SJCRH30 (cell line): Measurements from ENCODE around the gene LYSMD2. TPM values are rescaled to one million over a fixed set of nuclear protein-coding genes. Genes with fewer than 3 reads are reported as not detected.

ENCODE experiments used
- DNase-seq, 2 experiments: peaks; one replicate each; pipeline ENCODE4 v3.0.0-alpha.2; 2015 to 2020
- H3K27ac ChIP-seq: fragments of 250-450 bp; sonication (Bioruptor Pico); 2 replicates; pipeline ENCODE4 v1.5.1; 2020; ENCODE audit warnings: mild to moderate bottlenecking, moderate library complexity
- H3K27me3 ChIP-seq: fragments of 250-450 bp; sonication (Bioruptor Pico); 2 replicates; pipeline ENCODE4 v1.5.1; 2020; ENCODE audit warnings: mild to moderate bottlenecking, moderate library complexity
- H3K36me3 ChIP-seq: fragments of 250-450 bp; sonication (Bioruptor Pico); 2 replicates; pipeline ENCODE4 v1.5.1; 2020; ENCODE audit warnings: mild to moderate bottlenecking, moderate library complexity
- H3K4me1 ChIP-seq: fragments of 250-450 bp; sonication (Bioruptor Pico); 2 replicates; pipeline ENCODE4 v1.5.1; 2020; ENCODE audit warnings: mild to moderate bottlenecking, moderate library complexity
- H3K4me3 ChIP-seq: fragments of 250-450 bp; sonication (Bioruptor Pico); 2 replicates; pipeline ENCODE4 v1.5.1; 2020; ENCODE audit warnings: mild to moderate bottlenecking, moderate library complexity
- H3K9me3 ChIP-seq: fragments of 250-450 bp; sonication (Bioruptor Pico); replicated peaks from 2 replicates; pipeline ENCODE4 v1.5.1; 2020; ENCODE audit warnings: mild to moderate bottlenecking, moderate library complexity
- total RNA-seq: library from RNA; depleted of rRNA; stranded (reverse); fragments of >200 nt; shearing (Covaris generic); gene quantifications from 2 replicates; pipeline ENCODE4 v1.2.3, GENCODE V29; 2014

Gene LYSMD2
- total RNA-seq, 1 experiment from 2014 or later = 2.0 TPM

GRCh38 chr15:51736751-51737521, 519 bp downstream of the LYSMD2 start:
- Histone ChIP-seq H3K4me1 (peaks cover 12% of the 10 kb centered on the region), H3K27me3 (no peaks in the 10 kb centered on the region; the same call in 1 of the 2 replicates), H3K27ac (no peak overlapping the region), H3K9me3 (no peaks in the 10 kb centered on the region), H3K36me3 (no peaks in the 10 kb centered on the region), H3K4me3 (peak overlapping the region; percentile 66)
- peak; percentile 40 to 49 for DNase-seq

- no peak overlapping the region for H3K4me3 ChIP-seq
- H3K9me3 ChIP-seq = no peaks in the 10 kb centered on the region
- H3K36me3 ChIP-seq = no peaks in the 10 kb centered on the region
- H3K27ac ChIP-seq = no peak overlapping the region
- DNase-seq = no peak
- H3K27me3 ChIP-seq = no peaks in the 10 kb centered on the region; the same call in 1 of the 2 replicates
- H3K4me1 ChIP-seq = peaks cover 12% of the 10 kb centered on the region
Measured at GRCh38 chr15:51736069-51736468, 1.4 kb downstream of the LYSMD2 start.

- H3K27me3 ChIP-seq = no peaks in the 10 kb centered on the region; the same call in 1 of the 2 replicates
Measured at GRCh38 chr15:51735228-51736010, 2.0 kb downstream of the LYSMD2 start.

GRCh38 chr15:51732646-51733045, 4.8 kb downstream of the LYSMD2 start:
- Histone ChIP-seq H3K4me1 (peaks cover 8% of the 10 kb centered on the region), H3K4me3 (no peak overlapping the region), H3K9me3 (no peaks in the 10 kb centered on the region), H3K27me3 (no peaks in the 10 kb centered on the region), H3K36me3 (no peaks in the 10 kb centered on the region), H3K27ac (no peak overlapping the region)
- DNase-seq = no peak

More at GRCh38 chr15:51735228-51736010, 2.0 kb downstream of the LYSMD2 start:
- Histone ChIP-seq H3K36me3 (no peaks in the 10 kb centered on the region), H3K27ac (no peak overlapping the region), H3K4me3 (no peak overlapping the region), H3K4me1 (peaks cover 12% of the 10 kb centered on the region), H3K9me3 (no peaks in the 10 kb centered on the region)
- no peak for DNase-seq

- Histone ChIP-seq H3K27ac (no peak overlapping the region), H3K36me3 (no peaks in the 10 kb centered on the region), H3K4me1 (peaks cover 13% of the 10 kb centered on the region), H3K4me3 (no peak overlapping the region), H3K9me3 (no peaks in the 10 kb centered on the region), H3K27me3 (no peaks in the 10 kb centered on the region)
- no peak for DNase-seq
Measured at GRCh38 chr15:51731549-51732267, 5.7 kb downstream of the LYSMD2 start.

- Histone ChIP-seq H3K36me3 (no peaks in the 10 kb centered on the region), H3K4me3 (no peak overlapping the region), H3K27me3 (no peaks in the 10 kb centered on the region), H3K27ac (no peak overlapping the region), H3K4me1 (peaks cover 12% of the 10 kb centered on the region), H3K9me3 (no peaks in the 10 kb centered on the region)
- no peak for DNase-seq
Measured at GRCh38 chr15:51727141-51727897, 10.1 kb downstream of the LYSMD2 start.

- no peaks in the 10 kb centered on the region for H3K9me3 ChIP-seq
- H3K4me3 ChIP-seq = no peak overlapping the region
- peak; percentile 74 to 76 for DNase-seq
- no peaks in the 10 kb centered on the region for H3K27me3 ChIP-seq
- no peaks in the 10 kb centered on the region for H3K36me3 ChIP-seq
- H3K27ac ChIP-seq = no peak overlapping the region
- H3K4me1 ChIP-seq = peaks cover 12% of the 10 kb centered on the region
Measured at GRCh38 chr15:51726302-51727073, 11.0 kb downstream of the LYSMD2 start.

GRCh38 chr15:51724673-51725072, 12.8 kb downstream of the LYSMD2 start:
- H3K27me3 ChIP-seq = no peaks in the 10 kb centered on the region
- DNase-seq = no peak
- H3K9me3 ChIP-seq = no peaks in the 10 kb centered on the region
- no peak overlapping the region for H3K4me3 ChIP-seq
- no peak overlapping the region for H3K27ac ChIP-seq
- peaks cover 12% of the 10 kb centered on the region for H3K4me1 ChIP-seq
- no peaks in the 10 kb centered on the region for H3K36me3 ChIP-seq

- Histone ChIP-seq H3K27ac (no peak overlapping the region), H3K9me3 (no peaks in the 10 kb centered on the region), H3K4me1 (peaks cover 13% of the 10 kb centered on the region), H3K36me3 (no peaks in the 10 kb centered on the region), H3K4me3 (no peak overlapping the region), H3K27me3 (no peaks in the 10 kb centered on the region)
- no peak for DNase-seq
Measured at GRCh38 chr15:51724199-51724598, 13.3 kb downstream of the LYSMD2 start.

- no peak for DNase-seq
Measured at GRCh38 chr15:51721199-51721960, 16.1 kb downstream of the LYSMD2 start.

GRCh38 chr15:51720201-51720995, 17.1 kb downstream of the LYSMD2 start:
- no peaks in the 10 kb centered on the region for H3K9me3 ChIP-seq
- no peak for DNase-seq
- no peaks in the 10 kb centered on the region for H3K36me3 ChIP-seq
- peaks cover 16% of the 10 kb centered on the region for H3K4me1 ChIP-seq
- H3K27me3 ChIP-seq = no peaks in the 10 kb centered on the region
- no peak overlapping the region for H3K4me3 ChIP-seq
- no peak overlapping the region for H3K27ac ChIP-seq

More at GRCh38 chr15:51721199-51721960, 16.1 kb downstream of the LYSMD2 start:
- H3K4me3 ChIP-seq = no peak overlapping the region
- no peaks in the 10 kb centered on the region for H3K27me3 ChIP-seq
- H3K4me1 ChIP-seq = peaks cover 19% of the 10 kb centered on the region
- H3K27ac ChIP-seq = no peak overlapping the region
- H3K9me3 ChIP-seq = no peaks in the 10 kb centered on the region
- H3K36me3 ChIP-seq = no peaks in the 10 kb centered on the region

GRCh38 chr15:51718746-51719145, 18.7 kb downstream of the LYSMD2 start:
- Histone ChIP-seq H3K27ac (no peak overlapping the region; the same call in 1 of the 2 replicates), H3K4me1 (peaks cover 16% of the 10 kb centered on the region), H3K36me3 (no peaks in the 10 kb centered on the region), H3K27me3 (no peaks in the 10 kb centered on the region), H3K9me3 (no peaks in the 10 kb centered on the region), H3K4me3 (no peak overlapping the region)
- DNase-seq = no peak
